Measurements from ENCODE around the gene STIM2.
A peak's percentile ranks its signal among the peaks of the same experiment; 100 is the strongest.
"Not testable (repeated sequence)": the region's sequence is repeated elsewhere in the genome, so short reads cannot be mapped to it uniquely, and the experiment has no call there.

Gene STIM2

DNA sequence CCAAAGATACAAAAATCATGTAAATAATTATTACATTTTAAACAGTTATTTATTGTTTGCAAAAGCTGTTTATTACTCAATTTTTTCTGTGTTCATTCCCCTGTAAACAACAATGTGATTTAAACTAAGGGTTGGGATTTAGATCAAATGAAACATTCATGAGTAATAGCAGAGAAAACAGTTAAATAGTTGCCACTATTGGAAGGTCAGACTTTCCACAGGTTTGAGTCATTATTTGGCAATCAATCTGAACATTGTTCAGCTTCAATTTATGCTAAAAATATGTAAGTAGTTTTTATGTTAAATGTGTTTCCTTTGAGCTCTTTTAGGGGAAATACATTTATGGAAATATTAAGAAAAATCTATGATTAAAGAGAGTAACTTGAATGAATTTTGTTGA lies 144.9 kb downstream of the STIM2 start:
- DNase-seq = peak; percentile 74

DNA sequence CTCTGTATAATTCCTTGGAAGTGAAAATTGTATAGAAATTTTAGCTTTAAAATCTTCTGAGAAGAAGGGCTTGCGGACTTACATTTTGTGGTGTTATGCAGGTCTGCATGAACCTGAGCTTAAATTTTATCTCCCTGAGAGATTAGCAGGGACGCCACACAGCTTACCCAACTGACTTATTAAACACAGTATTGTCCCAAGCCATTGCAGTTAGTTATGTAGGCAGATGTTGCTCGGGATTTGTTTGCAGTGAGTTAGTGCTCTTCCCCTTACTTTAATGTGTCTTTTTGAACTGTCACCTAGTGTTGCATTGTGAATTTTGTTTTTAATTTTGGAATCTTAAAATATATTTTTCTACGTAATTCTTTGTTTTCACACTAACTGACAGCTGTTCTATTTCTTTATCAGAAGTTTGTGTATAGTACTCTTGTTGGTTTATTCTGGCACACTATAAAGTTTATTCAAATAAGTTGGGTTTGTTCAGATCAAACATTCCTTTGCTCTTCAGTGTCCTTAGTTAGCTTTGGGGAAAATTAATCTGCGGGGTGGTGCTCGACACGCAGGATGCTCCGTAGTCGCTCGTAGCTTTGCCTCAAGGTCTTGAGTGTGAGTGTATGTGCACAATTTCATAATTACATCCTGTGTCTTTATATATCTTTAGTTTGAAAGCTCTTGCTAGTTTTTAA lies 145.4 kb downstream of the STIM2 start:
- DNase-seq = no peak

DNA sequence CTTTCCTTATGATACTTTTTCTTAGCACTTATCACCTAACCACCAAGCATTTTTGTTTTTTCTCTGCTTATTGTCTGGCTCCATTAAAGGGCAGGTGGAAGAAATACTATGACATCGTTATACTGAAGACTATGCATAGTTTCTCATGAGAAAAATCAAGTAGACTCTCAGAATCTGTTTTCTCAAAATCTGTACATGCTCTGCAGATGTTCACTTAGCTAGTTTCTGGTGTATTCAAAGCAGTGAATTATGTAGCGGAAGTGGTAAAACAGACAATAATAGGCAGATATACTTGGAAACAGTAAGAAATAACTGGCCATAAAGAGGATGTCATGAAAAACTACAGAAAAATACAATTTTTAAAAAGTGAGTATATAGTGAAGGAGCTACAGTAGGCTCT lies 146.0 kb downstream of the STIM2 start:
- DNase-seq = no peak

DNA sequence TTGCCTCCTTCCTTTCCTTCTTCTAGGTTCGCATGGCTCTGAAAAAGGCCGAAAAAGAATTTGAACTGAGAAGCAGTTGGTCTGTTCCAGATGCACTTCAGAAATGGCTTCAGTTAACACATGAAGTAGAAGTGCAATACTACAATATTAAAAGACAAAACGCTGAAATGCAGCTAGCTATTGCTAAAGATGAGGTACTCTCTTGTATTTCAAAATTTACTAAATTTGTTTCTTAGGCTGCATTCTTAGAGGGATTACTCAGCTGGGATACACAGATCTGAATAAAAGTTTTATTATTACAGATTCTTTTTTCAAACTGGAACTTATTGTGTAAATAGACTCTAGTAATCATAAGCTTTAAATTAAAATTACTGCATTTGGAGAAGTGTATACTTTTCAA lies 146.9 kb downstream of the STIM2 start:
- DNase-seq = no peak

DNA sequence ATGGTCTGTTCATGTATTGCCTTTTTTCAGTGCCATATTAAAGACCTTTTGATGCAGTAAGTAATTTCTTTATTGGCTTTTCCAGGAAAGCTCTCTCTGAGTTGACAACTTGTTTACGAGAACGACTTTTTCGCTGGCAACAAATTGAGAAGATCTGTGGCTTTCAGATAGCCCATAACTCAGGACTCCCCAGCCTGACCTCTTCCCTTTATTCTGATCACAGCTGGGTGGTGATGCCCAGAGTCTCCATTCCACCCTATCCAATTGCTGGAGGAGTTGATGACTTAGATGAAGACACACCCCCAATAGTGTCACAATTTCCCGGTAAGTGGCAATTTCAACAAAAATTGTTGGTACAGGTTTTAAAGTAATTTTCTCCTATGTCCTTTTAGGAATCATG lies 148.0 kb downstream of the STIM2 start:
- DNase-seq = no peak

DNA sequence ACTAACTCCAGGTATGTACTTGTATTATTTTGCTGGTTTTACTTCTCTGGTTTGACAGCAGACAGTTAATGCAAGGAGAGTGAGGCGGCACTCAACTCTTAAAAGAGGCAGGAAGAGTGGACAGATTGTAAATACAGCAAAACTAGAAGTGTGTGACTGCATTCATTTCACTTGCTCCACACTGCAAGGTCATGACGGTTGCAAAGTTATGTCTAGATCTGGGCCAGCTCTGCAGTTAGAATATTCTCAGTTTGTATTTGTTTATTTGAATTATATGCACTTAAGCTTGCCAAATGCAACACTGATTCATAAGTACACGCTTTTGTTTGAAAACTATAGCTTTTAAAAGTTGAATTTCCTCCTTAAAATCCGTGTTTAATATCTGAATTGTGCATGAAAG lies 148.9 kb downstream of the STIM2 start:
- peak; percentile 21 for DNase-seq

DNA sequence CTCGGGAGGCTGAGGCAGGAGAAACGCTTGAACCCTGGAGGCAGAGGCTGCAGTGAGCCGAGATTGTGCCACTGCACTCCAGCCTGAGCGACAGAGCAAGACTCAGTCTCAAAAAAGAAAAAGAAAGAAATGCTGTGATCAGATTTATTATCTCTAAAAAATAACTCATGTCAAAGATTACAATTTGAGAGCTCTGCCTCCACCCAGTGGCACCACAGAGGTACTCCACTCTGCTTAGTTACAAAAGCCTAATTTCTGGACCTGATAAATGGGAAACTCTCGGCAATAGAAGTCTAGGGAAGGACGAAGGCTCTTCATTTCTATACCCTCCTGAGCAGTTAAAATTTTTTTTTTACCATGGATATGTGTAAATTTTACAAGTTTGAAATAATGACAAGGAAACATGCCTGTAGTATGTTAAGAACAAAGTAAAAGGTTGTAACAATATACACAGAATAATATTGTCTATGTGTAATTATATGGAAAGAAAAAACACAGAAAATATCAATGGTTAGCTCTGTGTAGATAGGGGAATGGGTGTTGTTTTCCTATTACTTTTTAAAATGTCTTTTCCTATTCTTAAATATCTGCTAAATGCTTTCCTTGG lies 149.8 kb downstream of the STIM2 start:
- peak; percentile 52 for DNase-seq

DNA sequence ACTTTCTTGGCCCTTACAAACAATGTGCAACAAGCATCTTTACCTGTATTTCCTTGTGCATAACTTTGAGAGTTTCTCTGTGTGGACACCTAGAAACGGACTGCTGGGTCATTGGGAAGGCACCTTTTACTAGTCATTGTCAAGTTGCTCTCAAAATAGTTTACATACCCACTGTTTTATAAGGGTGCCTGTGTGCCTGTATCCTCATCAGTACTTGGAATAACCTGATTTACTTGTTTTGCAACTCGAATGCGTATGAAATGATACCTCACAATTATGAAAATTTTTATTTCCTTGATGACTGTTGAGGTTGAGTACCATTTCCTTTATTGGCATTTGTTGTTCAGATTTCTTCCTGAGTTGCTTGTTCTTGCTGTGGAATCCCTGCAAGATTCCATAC lies 150.8 kb downstream of the STIM2 start:
- no peak for DNase-seq

DNA sequence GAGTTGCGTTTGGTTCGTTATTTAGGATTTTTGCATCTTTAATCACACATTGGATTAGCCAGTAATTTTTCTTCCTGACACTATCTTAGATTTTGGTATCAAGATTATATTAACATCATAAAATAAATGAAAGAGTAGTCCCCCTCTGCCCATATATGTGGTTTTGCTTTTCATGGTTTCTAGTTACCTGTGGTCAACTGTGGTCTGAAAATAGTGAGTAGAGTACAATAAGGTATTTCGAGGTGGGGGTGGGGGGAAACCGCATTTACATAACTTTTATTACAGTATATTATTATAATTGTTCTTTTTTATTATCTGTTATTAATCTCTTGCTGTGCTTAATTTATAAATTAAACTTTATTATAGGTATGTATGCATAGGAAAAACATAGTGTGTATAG lies 152.4 kb downstream of the STIM2 start:
- no peak for DNase-seq

DNA sequence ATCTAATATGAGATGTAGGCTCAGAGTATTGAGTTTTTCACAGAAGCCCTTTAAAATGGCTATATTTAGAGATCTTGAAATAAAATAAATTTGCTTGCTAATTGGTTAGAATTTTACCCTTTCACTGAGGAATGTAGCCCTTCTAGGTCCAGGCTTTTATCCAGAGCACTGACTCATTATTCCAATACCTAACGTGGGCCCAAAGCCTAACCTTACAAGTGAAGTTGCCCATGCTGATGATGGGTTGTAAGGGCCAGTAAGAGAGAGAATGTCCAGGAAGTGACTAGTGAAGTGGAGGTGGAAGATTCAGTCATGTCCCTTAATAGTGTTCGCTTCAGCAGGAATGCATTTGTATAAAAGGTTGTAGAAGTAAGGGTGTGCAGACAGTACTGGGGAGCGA lies 155.9 kb downstream of the STIM2 start:
- DNase-seq = no peak

DNA sequence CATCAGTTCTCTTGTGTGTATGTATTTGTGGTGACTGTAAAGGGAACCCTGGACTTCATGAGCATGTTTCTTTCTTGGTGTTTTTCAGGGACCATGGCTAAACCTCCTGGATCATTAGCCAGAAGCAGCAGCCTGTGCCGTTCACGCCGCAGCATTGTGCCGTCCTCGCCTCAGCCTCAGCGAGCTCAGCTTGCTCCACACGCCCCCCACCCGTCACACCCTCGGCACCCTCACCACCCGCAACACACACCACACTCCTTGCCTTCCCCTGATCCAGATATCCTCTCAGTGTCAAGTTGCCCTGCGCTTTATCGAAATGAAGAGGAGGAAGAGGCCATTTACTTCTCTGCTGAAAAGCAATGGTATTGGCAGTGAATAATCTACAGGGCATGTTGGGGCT lies 157.0 kb downstream of the STIM2 start:
- no peak for DNase-seq

DNA sequence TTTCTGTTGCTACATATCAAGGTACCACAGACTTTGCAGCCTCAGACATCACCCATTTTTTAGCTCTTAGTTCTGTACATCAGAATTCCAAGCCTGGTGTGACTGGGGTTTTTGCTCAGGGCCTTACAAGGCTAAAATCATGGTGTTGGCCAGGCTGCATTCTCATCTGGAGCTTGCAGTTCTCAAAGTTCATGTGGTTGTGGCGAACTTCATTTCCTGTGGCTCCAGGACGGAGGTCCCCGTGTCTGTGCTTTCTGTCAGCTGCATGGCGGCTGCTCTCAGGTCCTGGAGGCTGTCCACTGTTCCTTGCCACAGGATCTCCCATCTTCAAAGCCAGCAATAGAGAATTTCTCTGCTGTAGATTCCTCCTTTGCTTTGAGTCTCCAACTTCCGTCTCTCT lies 157.4 kb downstream of the STIM2 start:
- no peak for DNase-seq

DNA sequence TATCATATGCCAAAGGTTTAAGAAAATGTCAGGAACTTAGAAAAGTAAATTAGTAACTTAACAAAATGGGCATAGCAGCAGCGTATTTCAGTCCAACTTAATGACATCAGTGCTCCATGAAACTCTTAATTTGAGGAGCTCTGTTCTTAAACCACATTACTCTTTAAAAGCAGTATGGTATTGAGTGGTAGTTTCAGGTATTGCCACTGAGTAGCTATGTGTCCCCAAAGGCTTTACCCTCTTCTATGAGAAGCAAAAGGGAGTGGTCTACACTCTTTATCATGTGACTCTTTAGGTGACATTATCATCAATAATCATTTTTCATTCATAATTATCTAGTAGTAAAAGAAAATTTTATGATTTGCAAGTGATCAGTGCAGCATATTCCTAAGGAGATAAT lies 158.3 kb downstream of the STIM2 start:
- DNase-seq = no peak

DNA sequence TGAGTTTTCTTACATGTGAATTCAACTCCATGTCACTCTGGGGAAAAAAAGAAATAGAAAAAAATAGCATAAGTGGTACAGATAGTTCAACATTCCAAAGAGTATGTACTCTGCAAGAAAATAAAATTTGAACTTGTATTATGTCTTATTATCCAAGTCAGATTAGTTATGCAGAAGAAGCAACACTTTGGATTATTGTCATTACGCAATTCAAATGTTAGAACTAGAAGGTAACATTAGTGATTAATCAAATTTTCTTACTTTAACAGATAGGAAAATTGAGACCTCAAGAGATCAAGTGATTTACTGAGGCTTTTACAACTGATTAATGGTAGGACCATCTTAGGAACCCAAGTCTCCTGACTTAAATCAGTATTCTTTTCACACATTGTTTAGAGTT lies 159.1 kb downstream of the STIM2 start:
- DNase-seq = no peak

DNA sequence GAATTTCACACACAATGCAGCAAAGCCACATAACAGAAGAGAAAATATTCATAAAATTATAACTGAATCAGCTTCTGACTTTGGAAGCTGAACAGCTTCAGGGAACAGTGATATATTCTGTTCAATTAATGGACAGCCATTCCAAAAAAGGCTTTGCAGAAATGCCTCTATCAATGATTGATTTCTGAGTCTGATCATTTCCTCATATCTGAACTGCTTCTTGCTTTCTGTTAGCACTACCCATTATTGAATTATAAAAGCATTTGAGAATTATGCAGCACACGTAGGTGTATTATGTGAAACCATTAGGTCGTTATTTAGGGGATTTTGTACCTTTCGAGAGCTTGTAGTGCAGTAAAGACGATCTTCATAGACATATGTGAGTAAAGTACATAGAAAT lies 159.6 kb downstream of the STIM2 start:
- no peak for DNase-seq

DNA sequence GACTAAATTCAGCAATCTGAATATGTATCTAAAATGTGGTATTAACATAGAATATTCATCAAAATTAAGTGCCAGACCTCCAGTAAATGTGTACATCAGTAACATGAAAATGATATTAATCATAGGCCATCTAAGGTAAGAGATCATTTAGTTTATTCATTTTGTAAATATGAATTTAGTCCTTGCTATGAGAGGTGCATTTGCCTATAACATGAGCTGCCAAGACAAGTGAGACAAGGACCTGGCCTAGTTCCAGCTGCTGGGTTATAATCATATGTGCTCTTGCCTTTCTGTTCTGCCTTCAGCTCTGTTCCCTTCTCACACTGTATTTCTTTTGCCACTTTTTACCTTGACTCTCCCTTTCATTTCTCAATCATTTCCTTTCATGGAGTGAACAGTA lies 160.0 kb downstream of the STIM2 start:
- DNase-seq = no peak

DNA sequence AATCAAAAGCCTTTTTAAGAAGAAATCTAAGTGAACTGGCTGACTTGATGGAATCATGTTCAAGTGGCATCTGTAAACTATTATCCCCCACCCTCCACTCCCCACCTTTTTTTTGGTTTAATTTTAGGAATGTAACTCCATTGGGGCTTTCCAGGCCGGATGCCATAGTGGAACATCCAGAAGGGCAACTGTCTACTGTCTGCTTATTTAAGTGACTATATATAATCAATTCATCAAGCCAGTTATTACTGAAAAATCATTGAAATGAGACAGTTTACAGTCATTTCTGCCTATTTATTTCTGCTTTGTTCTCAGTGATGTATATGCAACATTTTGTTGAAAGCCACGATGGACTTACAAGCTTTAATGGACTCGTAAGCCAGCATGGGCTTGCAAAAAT lies 162.3 kb downstream of the STIM2 start:
- no peak for DNase-seq

DNA sequence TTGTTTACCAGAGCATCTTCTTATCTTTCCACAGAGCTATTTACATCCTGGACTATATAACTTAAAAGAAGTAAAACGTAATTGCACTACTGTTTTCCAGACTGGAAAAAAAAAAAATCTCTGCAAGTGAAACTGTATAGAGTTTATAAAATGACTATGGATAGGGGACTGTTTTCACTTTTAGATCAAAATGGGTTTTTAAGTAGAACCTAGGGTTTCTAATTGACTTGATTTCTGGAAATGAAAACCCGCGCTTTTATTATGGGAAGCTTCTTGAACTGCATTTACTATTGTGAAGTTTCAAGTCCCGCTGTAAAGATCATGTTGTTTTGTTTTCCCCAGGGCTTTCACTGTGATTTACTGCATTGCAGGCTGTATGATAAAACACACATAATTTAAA lies 162.7 kb downstream of the STIM2 start:
- DNase-seq = no peak

DNA sequence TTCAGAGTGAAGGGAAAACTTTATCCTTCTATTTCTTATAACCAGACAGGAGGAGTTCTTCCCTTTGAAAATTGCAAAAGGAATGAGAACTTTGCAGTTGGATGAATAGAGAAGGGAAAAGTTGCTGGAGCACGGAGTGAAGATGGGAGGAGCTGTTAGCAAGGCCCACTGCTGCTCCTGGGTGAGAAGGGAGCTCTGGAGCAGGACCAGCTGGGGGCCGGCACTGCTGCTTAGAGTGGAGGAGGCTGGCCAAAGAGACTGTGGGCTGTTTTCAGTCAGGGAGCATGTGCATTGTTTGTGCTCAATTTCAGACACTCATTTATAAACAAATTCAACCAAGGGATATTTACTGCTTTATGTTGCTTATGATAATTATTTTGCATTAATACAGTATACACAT lies 164.2 kb downstream of the STIM2 start:
- DNase-seq = no peak

DNA sequence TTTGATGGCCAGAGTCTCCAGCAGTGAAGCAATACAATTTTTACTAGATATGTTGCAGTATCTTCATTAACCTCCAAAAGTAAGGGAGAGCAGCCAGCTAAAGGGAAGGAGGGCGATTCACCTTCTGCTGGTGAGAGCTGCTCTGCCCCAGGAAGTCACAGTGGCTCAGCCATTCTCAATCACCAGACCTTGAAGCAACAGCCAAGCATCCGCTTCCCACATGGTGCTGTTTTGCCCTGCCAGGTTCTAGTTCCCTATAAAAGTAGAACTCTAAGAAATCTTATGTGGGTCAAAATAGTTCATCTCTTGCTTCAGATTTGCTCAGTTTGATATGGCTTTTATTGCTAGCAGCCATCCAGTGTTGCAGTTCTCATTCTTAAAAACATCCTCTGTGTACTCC lies 166.8 kb downstream of the STIM2 start:
- no peak for DNase-seq

DNA sequence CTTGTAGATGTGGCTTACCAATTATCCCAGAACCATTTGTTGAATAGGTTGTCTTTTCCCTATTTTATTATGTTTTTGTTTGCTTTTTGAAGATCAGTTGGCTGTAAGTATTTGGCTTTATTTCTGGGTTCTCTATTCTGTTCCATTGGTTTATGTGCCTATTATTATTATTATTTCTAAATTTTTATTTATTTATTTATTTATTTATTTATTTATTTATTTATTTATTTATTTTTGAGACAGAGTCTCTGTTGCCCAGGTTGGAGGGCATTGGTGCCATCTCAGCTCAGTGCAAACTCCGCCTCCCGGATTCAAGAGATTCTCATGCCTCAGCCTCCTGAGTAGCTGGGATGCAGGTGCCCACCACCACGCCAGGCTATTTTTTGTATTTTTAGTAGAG lies 174.5 kb downstream of the STIM2 start:
- not testable (repeated sequence) for DNase-seq

DNA sequence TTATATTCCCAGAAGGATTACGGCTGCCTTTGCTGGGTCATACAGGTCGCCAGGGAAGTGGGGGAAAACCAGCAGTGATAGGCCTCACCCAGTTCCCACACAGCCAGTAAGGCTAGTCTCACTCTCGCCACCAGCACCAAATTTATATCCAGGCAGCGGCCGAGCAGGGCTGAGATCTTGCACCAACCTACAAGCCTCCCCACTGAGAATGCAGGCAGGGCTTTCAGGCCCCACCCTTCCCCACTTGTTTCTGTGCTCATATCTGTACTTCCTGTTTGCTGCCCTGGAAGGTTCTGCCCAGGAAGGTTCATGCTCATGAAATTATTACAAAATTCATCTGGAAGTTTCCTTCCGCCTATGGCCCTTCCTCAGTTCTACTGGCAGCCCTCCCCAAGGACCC lies 179.7 kb downstream of the STIM2 start:
- DNase-seq = no peak

DNA sequence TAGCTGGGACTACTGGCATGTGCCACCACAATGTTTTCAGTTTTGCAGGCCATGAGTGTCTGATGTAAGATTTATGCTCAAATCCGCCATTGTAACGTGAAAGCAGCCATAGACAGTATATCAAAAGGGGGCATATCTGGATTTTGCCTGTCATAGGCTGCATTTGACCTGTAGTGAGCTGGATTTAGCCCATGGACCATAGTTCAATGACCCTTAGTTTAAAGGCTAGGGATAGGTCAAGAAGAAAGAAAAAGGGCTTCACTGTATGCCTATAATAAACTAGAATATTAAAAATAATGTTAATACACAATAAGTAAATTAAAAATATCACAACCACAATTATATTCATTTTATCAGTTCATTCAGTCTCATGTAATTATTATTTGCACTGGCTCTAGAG lies 181.8 kb downstream of the STIM2 start:
- DNase-seq = no peak

DNA sequence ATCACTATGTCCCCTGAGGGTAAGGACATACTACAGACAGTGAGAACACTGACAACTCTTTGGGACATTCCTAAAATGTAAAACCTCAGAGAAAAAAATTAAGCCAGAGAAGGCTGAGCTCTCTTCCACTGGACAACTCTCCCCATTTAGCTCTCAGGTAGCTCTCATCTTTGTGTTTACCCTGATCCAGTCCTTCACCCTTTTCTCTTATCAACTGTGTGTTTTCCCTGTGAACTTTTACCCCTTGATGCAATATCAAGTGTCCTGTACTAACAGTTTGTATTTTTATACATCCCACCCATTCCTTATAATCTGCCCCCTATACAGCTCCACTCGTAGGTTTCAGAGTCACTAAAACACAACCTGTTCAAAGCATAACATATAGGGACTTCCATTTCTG lies 182.6 kb downstream of the STIM2 start:
- DNase-seq = no peak

DNA sequence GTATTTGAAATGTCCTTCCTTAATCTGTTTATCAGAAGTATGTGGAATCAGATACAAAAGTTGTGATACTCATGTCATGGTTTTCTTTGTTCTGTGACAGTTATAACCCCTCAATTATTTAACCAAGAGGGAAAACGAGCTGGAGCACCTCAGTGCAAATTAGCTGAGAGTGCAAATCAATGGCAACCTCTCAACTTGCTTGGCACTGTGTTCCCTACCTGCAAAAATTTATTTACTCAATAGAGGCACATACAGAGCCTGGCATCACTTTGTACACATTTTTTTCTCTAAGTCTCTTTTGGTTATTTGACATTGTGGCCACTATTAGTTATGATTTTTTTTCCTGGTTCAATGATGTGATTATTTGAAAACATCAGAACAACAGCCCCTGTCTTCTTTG lies 186.2 kb downstream of the STIM2 start:
- no peak for DNase-seq
